GM23338 (cell line): ENCODE results near the gene CACUL1.

Experiments
- CTCF ChIP-seq, 2 experiments: fragments of 200-600 bp in 1 of 2; sonication (generic) in 1 of 2; conservative IDR thresholded peaks; 2 replicates each; pipeline versions ENCODE4 v1.5.1 to v1.6.1; 2016 to 2017; ENCODE audit warnings: antibody characterized with exemption in 2 of 2, low read depth in 2 of 2, mild to moderate bottlenecking in 2 of 2, moderate library complexity in 1 of 2
- REST ChIP-seq: IDR thresholded peaks from one replicate; pipeline ENCODE4 v1.6.1; 2018; ENCODE audit warnings: antibody characterized with exemption; ENCODE audit not compliant: unreplicated experiment

- no peak for TF ChIP-seq CTCF (conservative IDR thresholded peaks at IDR 0.05; ENCODE audit: low read depth in 2 of 2)
- no peak for TF ChIP-seq REST
Measured at GRCh38 chr10:118666350-118666749, 88.4 kb downstream of the CACUL1 start.
